SU-DHL-6 (cell line): ENCODE measurements around the gene TMEM108.

ENCODE experiments used
- H2AFZ ChIP-seq: fragments of 200-600 bp; sonication (generic); 2 replicates; pipeline ENCODE4 v1.6.1; 2014; ENCODE audit warnings: low read depth, mild to moderate bottlenecking, moderate library complexity, mixed read lengths, antibody characterized with exemption, low read length; ENCODE audit not compliant: severe bottlenecking
- H3F3A ChIP-seq: fragments of 200-600 bp; shearing (Covaris generic); 2 replicates; pipeline ENCODE4 v1.6.0; 2016; ENCODE audit warnings: antibody characterized with exemption, mild to moderate bottlenecking; ENCODE audit not compliant: insufficient read depth
- H3K27ac ChIP-seq: fragments of 200-600 bp; sonication (generic); 2 replicates; pipeline ENCODE4 v1.5.1; 2016; ENCODE audit warnings: low read depth, mild to moderate bottlenecking, low read length, moderate library complexity, mixed read lengths
- H3K27me3 ChIP-seq: fragments of 200-600 bp; sonication (generic), shearing (Covaris generic); 2 replicates; pipeline ENCODE4 v1.6.0; 2014; ENCODE audit warnings: mild to moderate bottlenecking, low read length
- H3K36me3 ChIP-seq: fragments of 200-600 bp; sonication (generic); 2 replicates; pipeline ENCODE4 v1.6.1; 2014; ENCODE audit warnings: mild to moderate bottlenecking, low read length, mixed read lengths
- H3K4me2 ChIP-seq: fragments of 300-600, 200-600 bp; shearing (Covaris generic), sonication (generic); 2 replicates; pipeline ENCODE4 v1.6.0; 2014; ENCODE audit warnings: low read length, low read depth, mild to moderate bottlenecking; ENCODE audit not compliant: poor library complexity, severe bottlenecking
- H3K4me3 ChIP-seq: fragments of 200-600 bp; sonication (generic); 2 replicates; pipeline ENCODE4 v1.5.1; 2014; ENCODE audit warnings: antibody characterized with exemption, low read length, mild to moderate bottlenecking, mixed read lengths; ENCODE audit not compliant: insufficient read depth, poor library complexity, severe bottlenecking
- H3K79me2 ChIP-seq: fragments of 200-600 bp; sonication (generic); 2 replicates; pipeline ENCODE4 v1.6.1; 2014; ENCODE audit warnings: mild to moderate bottlenecking, low read length, moderate library complexity; ENCODE audit not compliant: insufficient read depth
- H3K9ac ChIP-seq: fragments of 200-600 bp; sonication (generic); 2 replicates; pipeline ENCODE4 v1.7.0; 2014; ENCODE audit warnings: mild to moderate bottlenecking, low read length
- H3K9me2 ChIP-seq: fragments of 200-600 bp; sonication (generic); replicated peaks from 2 replicates; pipeline ENCODE4 v1.6.1; 2014; ENCODE audit warnings: low read length; ENCODE audit not compliant: insufficient read depth
- H3K9me3 ChIP-seq: fragments of 200-600 bp; sonication (generic); 2 replicates; pipeline ENCODE4 v1.6.1; 2014; ENCODE audit warnings: low read length, mixed read lengths; ENCODE audit not compliant: insufficient read depth
- H4K20me1 ChIP-seq: fragments of 200-600 bp; sonication (generic); 2 replicates; pipeline ENCODE4 v1.6.1; 2014; ENCODE audit warnings: low read depth, mild to moderate bottlenecking, antibody characterized with exemption, low read length, moderate library complexity, mixed read lengths
- EZH2phosphoT487 ChIP-seq: fragments of 200-600 bp; sonication (generic), shearing (Covaris generic); conservative IDR thresholded peaks from 2 replicates; pipeline ENCODE4 v1.6.1; 2018; ENCODE audit warnings: mild to moderate bottlenecking, antibody characterized with exemption, low read length, moderate library complexity, mixed read lengths
- TF ChIP-seq, protein P1 (sequence below): fragments of 200-600 bp; sonication (generic); IDR thresholded peaks from one replicate; pipeline ENCODE4 v1.5.1; 2017; ENCODE audit warnings: antibody characterized with exemption, mild to moderate bottlenecking, low read length, moderate library complexity; ENCODE audit not compliant: insufficient read depth, poor library complexity, severe bottlenecking

TMEM108 gene

GRCh38 chr3:133153382-133153781 lies 115.2 kb downstream of the TMEM108 start:
- no peak overlapping the region for H2AFZ ChIP-seq
- H3K9ac ChIP-seq: no peak overlapping the region
- no peaks in the 10 kb centered on the region for H3F3A ChIP-seq
- no peak overlapping the region for H3K4me3 ChIP-seq
- no peaks in the 10 kb centered on the region for H3K79me2 ChIP-seq
- H3K9me3 ChIP-seq: no peaks in the 10 kb centered on the region
- H3K4me2 ChIP-seq: no peak overlapping the region
- no peaks in the 10 kb centered on the region for H4K20me1 ChIP-seq
- H3K27me3 ChIP-seq: no peaks in the 10 kb centered on the region
- no peak overlapping the region for H3K27ac ChIP-seq
- TF ChIP-seq, protein P1, sequence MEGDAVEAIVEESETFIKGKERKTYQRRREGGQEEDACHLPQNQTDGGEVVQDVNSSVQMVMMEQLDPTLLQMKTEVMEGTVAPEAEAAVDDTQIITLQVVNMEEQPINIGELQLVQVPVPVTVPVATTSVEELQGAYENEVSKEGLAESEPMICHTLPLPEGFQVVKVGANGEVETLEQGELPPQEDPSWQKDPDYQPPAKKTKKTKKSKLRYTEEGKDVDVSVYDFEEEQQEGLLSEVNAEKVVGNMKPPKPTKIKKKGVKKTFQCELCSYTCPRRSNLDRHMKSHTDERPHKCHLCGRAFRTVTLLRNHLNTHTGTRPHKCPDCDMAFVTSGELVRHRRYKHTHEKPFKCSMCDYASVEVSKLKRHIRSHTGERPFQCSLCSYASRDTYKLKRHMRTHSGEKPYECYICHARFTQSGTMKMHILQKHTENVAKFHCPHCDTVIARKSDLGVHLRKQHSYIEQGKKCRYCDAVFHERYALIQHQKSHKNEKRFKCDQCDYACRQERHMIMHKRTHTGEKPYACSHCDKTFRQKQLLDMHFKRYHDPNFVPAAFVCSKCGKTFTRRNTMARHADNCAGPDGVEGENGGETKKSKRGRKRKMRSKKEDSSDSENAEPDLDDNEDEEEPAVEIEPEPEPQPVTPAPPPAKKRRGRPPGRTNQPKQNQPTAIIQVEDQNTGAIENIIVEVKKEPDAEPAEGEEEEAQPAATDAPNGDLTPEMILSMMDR: no peak
- no peak for TF ChIP-seq EZH2phosphoT487
- no peaks in the 10 kb centered on the region for H3K9me2 ChIP-seq
- no peaks in the 10 kb centered on the region for H3K36me3 ChIP-seq

GRCh38 chr3:133157716-133158115 lies 119.5 kb downstream of the TMEM108 start:
- Histone ChIP-seq H3K36me3 (no peaks in the 10 kb centered on the region), H3K27ac (no peak overlapping the region), H3K9me3 (no peaks in the 10 kb centered on the region), H3K4me3 (no peak overlapping the region), H3F3A (no peaks in the 10 kb centered on the region), H3K79me2 (no peaks in the 10 kb centered on the region), H3K27me3 (no peaks in the 10 kb centered on the region), H3K4me2 (no peak overlapping the region), H4K20me1 (no peaks in the 10 kb centered on the region), H3K9ac (no peak overlapping the region), H3K9me2 (no peaks in the 10 kb centered on the region), H2AFZ (no peak overlapping the region)
- TF ChIP-seq, protein P1: no peak
- TF ChIP-seq EZH2phosphoT487: no peak

GRCh38 chr3:133158686-133159085 lies 120.5 kb downstream of the TMEM108 start:
- TF ChIP-seq, protein P1: no peak
- TF ChIP-seq EZH2phosphoT487: no peak
- Histone ChIP-seq H4K20me1 (no peaks in the 10 kb centered on the region), H2AFZ (no peak overlapping the region), H3K27me3 (no peaks in the 10 kb centered on the region), H3K27ac (no peak overlapping the region), H3K36me3 (no peaks in the 10 kb centered on the region), H3K79me2 (no peaks in the 10 kb centered on the region), H3K4me3 (no peak overlapping the region), H3K9ac (no peak overlapping the region), H3F3A (no peaks in the 10 kb centered on the region), H3K9me3 (no peaks in the 10 kb centered on the region), H3K4me2 (no peak overlapping the region), H3K9me2 (no peaks in the 10 kb centered on the region)
